Mesenchymal stem cell (in vitro differentiated cells and primary cell): Measurements from ENCODE around the gene CDH1.

Experiments
- DNase-seq: peaks from one replicate; pipeline ENCODE4 v3.0.0-alpha.2; 2013
- H2AFZ ChIP-seq: one replicate; pipeline ENCODE4 v1.6.1; 2013; ENCODE audit warnings: low read depth, mild to moderate bottlenecking, control low read depth, inconsistent platforms, low read length, moderate library complexity
- H2AK5ac ChIP-seq: 2 replicates; pipeline ENCODE4 v1.6.1; 2013; ENCODE audit warnings: low read length, moderate library complexity, mild to moderate bottlenecking, inconsistent platforms; ENCODE audit not compliant: severe bottlenecking
- H2BK120ac ChIP-seq: one replicate; pipeline ENCODE4 v1.6.1; 2013; ENCODE audit warnings: low read depth, mild to moderate bottlenecking, inconsistent platforms, low read length, moderate library complexity
- H2BK12ac ChIP-seq, 2 experiments: one replicate each; pipeline ENCODE4 v1.6.1; 2013; ENCODE audit warnings: inconsistent platforms in 2 of 2, low read length in 2 of 2, mild to moderate bottlenecking in 2 of 2, moderate library complexity in 2 of 2, control low read depth in 1 of 2
- H2BK15ac ChIP-seq: one replicate; pipeline ENCODE4 v1.6.1; 2013; ENCODE audit warnings: mild to moderate bottlenecking, low read depth, inconsistent platforms; ENCODE audit not compliant: poor library complexity, severe bottlenecking
- H2BK5ac ChIP-seq: 2 replicates; pipeline ENCODE4 v1.6.1; 2013; ENCODE audit warnings: low read depth, mild to moderate bottlenecking, low read length, control low read depth, inconsistent platforms; ENCODE audit not compliant: poor library complexity, severe bottlenecking
- H3K14ac ChIP-seq, 2 experiments: one replicate each; pipeline ENCODE4 v1.6.1; 2013; ENCODE audit warnings: inconsistent platforms in 2 of 2, low read length in 2 of 2, control low read depth in 1 of 2, mild to moderate bottlenecking in 1 of 2, moderate library complexity in 1 of 2
- H3K18ac ChIP-seq, 2 experiments: one replicate each; pipeline ENCODE4 v1.6.1; 2013; ENCODE audit warnings: inconsistent platforms in 2 of 2, low read length in 2 of 2, control low read depth in 1 of 2, low read depth in 1 of 2, mild to moderate bottlenecking in 1 of 2
- H3K23ac ChIP-seq, 2 experiments: one replicate each; pipeline ENCODE4 v1.6.1; 2013; ENCODE audit warnings: inconsistent platforms in 2 of 2, low read length in 2 of 2, mild to moderate bottlenecking in 2 of 2, moderate library complexity in 2 of 2, control low read depth in 1 of 2
- H3K27ac ChIP-seq: 2 replicates; pipeline ENCODE4 v1.5.1; 2013; ENCODE audit warnings: mild to moderate bottlenecking, moderate library complexity, low read length, control low read depth, inconsistent platforms; ENCODE audit not compliant: poor library complexity, severe bottlenecking
- H3K27me3 ChIP-seq, 2 experiments: 2 replicates each; pipeline versions ENCODE4 v1.6.1 to v1.7.0; 2013; ENCODE audit warnings: low read length in 2 of 2, mild to moderate bottlenecking in 2 of 2, moderate library complexity in 2 of 2, control low read depth in 1 of 2, inconsistent platforms in 1 of 2; ENCODE audit not compliant: control insufficient read depth in 1 of 2, insufficient read depth in 1 of 2
- H3K36me3 ChIP-seq, 2 experiments: 2 replicates each; pipeline versions ENCODE4 v1.6.1 to v1.7.0; 2013; ENCODE audit warnings: low read length in 2 of 2, control low read depth in 1 of 2, inconsistent platforms in 1 of 2, low read depth in 1 of 2, mild to moderate bottlenecking in 1 of 2; ENCODE audit not compliant: insufficient read depth in 2 of 2, control insufficient read depth in 1 of 2
- H3K4ac ChIP-seq, 2 experiments: one replicate each; pipeline ENCODE4 v1.6.1; 2013; ENCODE audit warnings: inconsistent platforms in 2 of 2, low read length in 2 of 2, mild to moderate bottlenecking in 2 of 2, moderate library complexity in 2 of 2, control low read depth in 1 of 2, low read depth in 1 of 2
- H3K4me1 ChIP-seq: 2 replicates; pipeline ENCODE4 v1.6.1; 2013; ENCODE audit warnings: low read depth, low read length, control low read depth; ENCODE audit not compliant: control insufficient read depth, insufficient read depth
- H3K4me2 ChIP-seq: 2 replicates; pipeline ENCODE4 v1.6.1; 2013; ENCODE audit warnings: low read length, mild to moderate bottlenecking, inconsistent platforms; ENCODE audit not compliant: poor library complexity, severe bottlenecking
- H3K4me3 ChIP-seq, 2 experiments: 2 replicates each; pipeline versions ENCODE4 v1.5.1 to v1.7.0; 2013; ENCODE audit warnings: low read length in 2 of 2, mild to moderate bottlenecking in 2 of 2, control low read depth in 1 of 2, low read depth in 1 of 2; ENCODE audit not compliant: insufficient read depth in 1 of 2
- H3K79me1 ChIP-seq: replicated peaks from 2 replicates; pipeline ENCODE4 v1.6.1; 2013; ENCODE audit warnings: mild to moderate bottlenecking, control low read depth, low read length, inconsistent platforms; ENCODE audit not compliant: poor library complexity, severe bottlenecking
- H3K9ac ChIP-seq: 2 replicates; pipeline ENCODE4 v1.7.0; 2013; ENCODE audit warnings: mild to moderate bottlenecking, low read length, moderate library complexity
- H3K9me3 ChIP-seq: 2 replicates; pipeline ENCODE4 v1.7.0; 2013; ENCODE audit warnings: mild to moderate bottlenecking, low read length; ENCODE audit not compliant: control insufficient read depth
- H4K8ac ChIP-seq: one replicate; pipeline ENCODE4 v1.6.1; 2013; ENCODE audit warnings: inconsistent platforms, mild to moderate bottlenecking, low read length, moderate library complexity
- H4K91ac ChIP-seq: one replicate; pipeline ENCODE4 v1.6.1; 2013; ENCODE audit warnings: mild to moderate bottlenecking, low read length, inconsistent platforms
- WGBS: methylation state at CpG from one replicate; pipeline ENCODE4 v1.1.7; 2013; ENCODE audit warnings: mixed read lengths; 5-methylcytosine and 5-hydroxymethylcytosine counted together

Gene CDH1

GRCh38 chr16:68731637-68732036, 5.5 kb upstream of the CDH1 start:
- Histone ChIP-seq H3K9me3 (no peaks in the 10 kb centered on the region), H3K18ac (no peak overlapping the region), H2BK120ac (no peak overlapping the region), H4K91ac (no peak overlapping the region), H3K4me2 (no peak overlapping the region), H2AK5ac (no peak overlapping the region), H3K9ac (no peak overlapping the region), H2BK15ac (no peak overlapping the region), H3K4me3 (no peak overlapping the region), H3K4ac (no peak overlapping the region), H3K27ac (no peak overlapping the region), H3K27me3 (peaks cover 4 to 43% of the 10 kb centered on the region in 2 experiments), H3K23ac (no peak overlapping the region), H4K8ac (no peak overlapping the region), H3K79me1 (no peaks in the 10 kb centered on the region), H2BK5ac (no peak overlapping the region), H3K4me1 (peaks cover 5% of the 10 kb centered on the region), H3K36me3 (no peaks in the 10 kb centered on the region), H3K14ac (no peak overlapping the region), H2BK12ac (no peak overlapping the region), H2AFZ (no peak overlapping the region)
- no peak for DNase-seq
- no CpG with 5 or more reads among the region's 3 CpGs for WGBS

- H3K27me3 ChIP-seq = peaks cover 9 to 44% of the 10 kb centered on the region in 2 experiments
- H3K36me3 ChIP-seq = no peaks in the 10 kb centered on the region
- no peak overlapping the region for H2BK15ac ChIP-seq
- H3K4me3 ChIP-seq = no peak overlapping the region
- H3K27ac ChIP-seq = peak overlapping the region; percentile 2
- no peak overlapping the region for H3K14ac ChIP-seq
- H2AK5ac ChIP-seq = peak overlapping the region; percentile 70
- no peak overlapping the region for H3K4ac ChIP-seq
- no peak overlapping the region for H2BK120ac ChIP-seq
- H2BK5ac ChIP-seq = peak overlapping the region; percentile 24
- H3K4me2 ChIP-seq = no peak overlapping the region
- no peaks in the 10 kb centered on the region for H3K9me3 ChIP-seq
- no peak for DNase-seq
- H3K18ac ChIP-seq = no peak overlapping the region
- H3K79me1 ChIP-seq = no peaks in the 10 kb centered on the region
- peaks cover 8% of the 10 kb centered on the region for H3K4me1 ChIP-seq
- no peak overlapping the region for H2AFZ ChIP-seq
- H4K91ac ChIP-seq = no peak overlapping the region
- H2BK12ac ChIP-seq = no peak overlapping the region
- WGBS = 19% methylated on average over 8 of the region's 8 CpGs
- no peak overlapping the region for H4K8ac ChIP-seq
- H3K9ac ChIP-seq = no peak overlapping the region
- H3K23ac ChIP-seq = no peak overlapping the region
Measured at GRCh38 chr16:68732042-68732680, 4.9 kb upstream of the CDH1 start.

DNA sequence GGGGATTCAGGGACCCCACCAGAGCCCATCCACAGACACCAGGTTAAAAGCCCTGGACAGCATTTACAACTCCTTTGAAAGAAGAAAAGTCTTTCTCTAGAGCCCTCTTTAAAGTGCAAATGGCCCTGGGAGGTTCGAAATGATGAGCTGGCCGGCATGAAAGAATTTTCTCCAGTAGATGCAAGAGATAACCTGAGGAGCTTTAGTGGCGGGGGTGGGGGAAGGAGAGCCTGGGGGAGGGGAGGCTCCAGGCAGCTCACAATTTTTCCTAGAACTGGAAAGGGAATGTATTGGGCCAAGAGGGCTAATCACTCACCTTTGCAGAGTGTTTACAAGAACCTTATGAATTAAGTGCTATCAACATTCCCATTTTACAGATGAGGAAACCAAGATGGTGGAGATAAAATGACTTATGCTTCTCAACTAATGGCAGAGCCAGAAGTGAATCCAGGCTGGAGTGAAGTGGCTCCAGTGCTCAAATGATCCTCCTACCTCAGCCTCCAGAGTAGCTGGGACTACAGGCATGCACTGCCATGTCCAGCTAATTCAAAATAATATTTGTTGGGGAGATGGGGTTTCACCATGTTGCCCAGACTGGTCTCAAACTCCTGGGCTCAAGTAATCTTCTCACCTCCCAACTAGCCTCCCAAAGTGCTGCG, 4.2 kb upstream of the CDH1 start:
- Histone ChIP-seq H3K23ac (no peak overlapping the region), H3K4me3 (no peak overlapping the region), H3K14ac (no peak overlapping the region), H2BK120ac (no peak overlapping the region), H3K27ac (no peak overlapping the region), H2BK5ac (no peak overlapping the region), H2AK5ac (peak overlapping the region; percentile 70), H2BK12ac (no peak overlapping the region), H2AFZ (no peak overlapping the region), H3K9ac (no peak overlapping the region), H3K18ac (no peak overlapping the region), H3K27me3 (peaks cover 16 to 50% of the 10 kb centered on the region in 2 experiments), H4K8ac (no peak overlapping the region), H3K9me3 (no peaks in the 10 kb centered on the region), H3K4ac (no peak overlapping the region), H3K4me2 (no peak overlapping the region), H3K4me1 (peaks cover 15% of the 10 kb centered on the region), H3K79me1 (no peaks in the 10 kb centered on the region), H2BK15ac (no peak overlapping the region), H4K91ac (no peak overlapping the region), H3K36me3 (no peaks in the 10 kb centered on the region)
- no peak for DNase-seq
- WGBS = 4% methylated on average over 3 of the region's 4 CpGs

DNA sequence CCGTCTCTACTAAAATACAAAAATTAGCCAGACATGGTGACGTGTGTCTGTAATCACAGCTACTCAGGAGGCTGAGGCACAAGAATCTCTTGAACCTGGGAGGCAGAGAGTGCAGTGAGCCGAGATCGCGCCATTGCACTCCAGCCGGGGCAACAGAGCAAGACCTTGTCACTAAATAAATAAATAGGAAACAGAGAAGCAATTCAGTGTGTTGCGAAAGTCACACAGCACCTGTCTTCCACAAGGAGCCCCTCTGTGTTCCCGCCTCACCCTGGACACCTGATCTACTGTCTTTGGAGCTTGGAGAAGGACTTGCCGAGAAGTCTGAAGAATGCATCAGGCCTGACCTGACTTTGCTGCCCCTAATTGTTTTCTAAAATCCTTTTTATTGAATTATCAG, 3.5 kb upstream of the CDH1 start:
- Histone ChIP-seq H2BK120ac (no peak overlapping the region), H2AK5ac (no peak overlapping the region), H3K18ac (no peak overlapping the region), H2BK12ac (no peak overlapping the region), H3K9me3 (no peaks in the 10 kb centered on the region), H3K27ac (no peak overlapping the region), H4K8ac (no peak overlapping the region), H2BK5ac (no peak overlapping the region), H4K91ac (no peak overlapping the region), H3K23ac (no peak overlapping the region), H3K4me1 (peaks cover 20% of the 10 kb centered on the region), H3K36me3 (no peaks in the 10 kb centered on the region), H3K4me2 (no peak overlapping the region), H3K4ac (no peak overlapping the region), H2AFZ (no peak overlapping the region), H3K14ac (no peak overlapping the region), H3K79me1 (no peaks in the 10 kb centered on the region), H2BK15ac (no peak overlapping the region), H3K27me3 (peaks cover 17 to 55% of the 10 kb centered on the region in 2 experiments), H3K4me3 (no peak overlapping the region), H3K9ac (no peak overlapping the region)
- 92% methylated on average over 9 of the region's 9 CpGs for WGBS
- DNase-seq = no peak
